GM18517 (cell line): ENCODE measurements around the gene SPHK2.
A peak's percentile ranks its signal among the peaks of the same experiment; 100 is the strongest.
"Not testable (repeated sequence)": the region's sequence is repeated elsewhere in the genome, so short reads cannot be mapped to it uniquely, and the experiment has no call there.

Experiments used
- ATAC-seq: cut with Tn5 transposase; IDR thresholded peaks from one replicate; pipeline ENCODE4 v1.9.1; 2021; ENCODE audit warnings: mild to moderate bottlenecking, moderate library complexity; ENCODE audit not compliant: unreplicated experiment

SPHK2 gene

GRCh38 chr19:48656840-48657474 lies 37.7 kb downstream of the SPHK2 start:
- ATAC-seq: no peak

GRCh38 chr19:48657828-48658227 lies 38.5 kb downstream of the SPHK2 start:
- not testable (repeated sequence) for ATAC-seq

DNA sequence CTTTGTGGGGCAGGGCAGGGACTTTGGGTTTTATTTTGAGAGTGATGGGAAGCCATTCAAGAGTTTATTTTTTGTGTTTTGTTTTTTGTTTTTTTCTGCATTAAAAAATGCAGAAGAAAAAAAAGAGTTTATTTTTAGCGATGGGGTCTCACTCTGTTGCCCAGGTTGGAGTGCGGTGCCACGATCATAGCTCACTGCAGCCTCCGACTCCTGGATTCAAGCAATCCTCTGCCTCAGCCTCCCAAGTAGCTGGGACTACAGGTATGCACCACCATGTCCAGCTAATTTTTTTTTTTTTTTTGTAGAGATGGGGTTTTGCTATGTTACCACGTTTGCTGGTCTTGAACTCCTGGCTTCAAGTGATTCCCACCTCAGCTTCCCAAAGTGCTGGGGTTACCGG lies 39.2 kb downstream of the SPHK2 start:
- no peak for ATAC-seq

- ATAC-seq: no peak
These were observed 40.5 kb downstream of the SPHK2 start for GRCh38 chr19:48659768-48660167.

DNA sequence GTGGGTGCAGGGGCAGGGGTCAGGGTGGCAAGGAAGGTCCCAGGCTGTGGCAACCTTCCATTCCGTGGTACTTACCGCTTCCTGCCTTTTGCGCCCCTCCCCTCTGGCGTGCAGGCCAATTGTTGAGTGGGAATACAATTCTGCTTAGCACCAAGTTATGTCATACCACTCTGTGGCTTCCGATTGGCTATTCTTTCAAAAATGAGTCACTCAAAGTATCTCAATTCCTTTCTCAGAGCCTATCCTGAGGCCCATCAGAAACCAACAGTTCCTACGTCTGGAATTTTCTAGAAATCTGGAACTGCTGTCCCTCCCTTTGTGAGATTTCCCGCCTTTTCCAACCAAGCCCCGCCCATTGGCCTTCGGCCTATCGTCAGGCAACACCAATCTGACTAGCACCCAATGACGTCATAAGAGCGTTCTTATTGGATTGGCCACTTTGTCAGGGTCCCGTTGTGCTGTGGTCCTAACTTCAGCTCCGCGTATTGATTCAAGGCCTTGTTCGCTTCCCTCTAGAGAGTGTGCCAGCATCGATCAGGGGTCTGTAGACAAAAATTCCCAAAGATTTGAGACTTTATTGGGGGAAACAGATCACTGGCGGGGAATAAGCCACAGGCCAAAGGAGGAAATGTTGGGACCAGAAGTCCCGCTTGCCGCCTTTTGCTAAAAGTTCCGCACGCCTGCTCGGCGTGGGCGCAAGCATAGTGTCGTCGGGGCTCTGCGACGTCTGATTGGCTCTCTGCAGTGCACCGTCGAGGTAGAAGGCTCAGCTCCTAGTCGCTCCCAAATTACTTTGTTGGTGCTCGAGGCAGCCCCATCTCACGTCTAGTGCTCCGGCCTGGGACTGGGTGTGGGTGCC lies 41.8 kb downstream of the SPHK2 start:
- ATAC-seq: peak; percentile 85

GRCh38 chr19:48661711-48662090 lies 42.4 kb downstream of the SPHK2 start:
- ATAC-seq: no peak

- ATAC-seq: no peak
These were observed 44.4 kb downstream of the SPHK2 start for GRCh38 chr19:48663667-48664066.

GRCh38 chr19:48664476-48664875 lies 45.2 kb downstream of the SPHK2 start:
- ATAC-seq: no peak

DNA sequence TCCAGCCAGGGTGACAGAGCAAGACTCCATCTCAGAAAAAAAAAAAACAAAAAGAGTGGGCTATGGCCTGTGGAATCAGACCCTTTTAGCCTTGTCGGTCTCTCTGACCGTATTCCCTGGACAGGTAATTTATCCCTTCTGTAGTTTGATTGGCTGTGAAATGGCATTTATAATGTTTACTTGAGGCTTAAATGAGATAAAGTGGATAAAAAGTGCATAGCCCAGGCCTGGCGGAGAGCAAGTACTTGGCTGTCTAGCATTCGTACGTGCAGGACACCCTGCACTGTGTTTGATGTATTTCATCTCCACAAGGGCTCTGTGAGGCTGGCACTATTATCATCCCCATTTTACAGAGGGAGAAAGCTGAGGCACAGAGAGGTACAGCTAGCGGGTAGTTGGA lies 46.5 kb downstream of the SPHK2 start:
- ATAC-seq: no peak

DNA sequence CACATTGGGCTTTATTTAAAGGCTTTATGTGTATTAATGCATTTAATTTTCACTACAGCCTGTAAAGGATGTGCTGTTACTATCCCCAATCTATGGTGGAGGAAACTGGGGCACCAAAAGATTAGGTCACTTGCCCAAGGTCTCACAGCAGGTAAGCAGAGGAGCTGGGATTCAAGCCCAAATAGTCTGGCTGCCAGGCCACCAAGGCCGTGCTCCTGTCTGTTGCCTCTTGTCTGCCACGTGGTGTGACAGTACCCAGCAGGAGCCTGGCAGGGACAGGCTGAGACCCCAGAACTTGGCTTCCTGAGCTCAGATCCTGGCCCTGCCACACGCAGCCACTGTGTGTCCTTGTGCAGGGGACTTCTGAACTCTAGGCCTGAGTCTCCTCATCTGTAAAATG lies 49.0 kb downstream of the SPHK2 start:
- ATAC-seq: no peak

GRCh38 chr19:48668761-48669160 lies 49.5 kb downstream of the SPHK2 start:
- no peak for ATAC-seq

- ATAC-seq: no peak
These were observed 50.8 kb downstream of the SPHK2 start for GRCh38 chr19:48669903-48670668.

DNA sequence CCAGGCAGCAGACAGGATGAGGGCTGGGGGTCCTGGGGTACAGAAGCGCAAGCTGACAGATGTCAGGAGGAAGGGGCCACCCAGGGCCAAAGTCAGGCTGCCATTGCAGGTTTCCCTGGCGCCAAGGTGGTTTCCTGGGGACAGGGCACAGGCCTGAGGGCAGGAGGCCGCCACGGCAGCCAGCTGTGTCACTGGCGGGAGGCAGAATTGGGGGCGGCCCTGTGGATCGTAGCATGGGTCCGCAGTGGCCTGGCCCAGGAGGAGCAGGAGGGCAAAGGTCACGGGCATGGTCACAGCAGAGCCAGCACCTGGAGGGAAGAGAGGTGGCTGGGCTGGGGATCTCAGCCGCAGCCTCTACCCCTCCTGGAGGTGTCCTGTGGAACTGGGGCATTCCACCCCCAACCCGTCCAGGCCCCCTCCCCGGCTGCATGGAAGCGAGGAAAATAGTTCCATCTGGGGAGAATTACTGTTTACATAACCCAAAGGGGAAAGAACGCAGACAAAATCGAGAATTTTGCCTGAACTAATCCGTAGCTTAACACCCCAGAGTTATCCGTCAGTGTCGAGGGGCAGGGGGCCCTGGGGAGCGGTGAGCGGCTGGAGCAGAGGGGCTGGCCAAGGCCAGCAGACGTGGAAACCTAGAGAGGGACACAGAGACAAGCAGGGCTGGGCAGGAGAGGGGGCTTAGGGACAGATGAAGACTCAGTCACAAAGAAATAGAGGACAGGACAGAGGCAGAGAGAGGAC lies 51.6 kb downstream of the SPHK2 start:
- ATAC-seq: no peak

DNA sequence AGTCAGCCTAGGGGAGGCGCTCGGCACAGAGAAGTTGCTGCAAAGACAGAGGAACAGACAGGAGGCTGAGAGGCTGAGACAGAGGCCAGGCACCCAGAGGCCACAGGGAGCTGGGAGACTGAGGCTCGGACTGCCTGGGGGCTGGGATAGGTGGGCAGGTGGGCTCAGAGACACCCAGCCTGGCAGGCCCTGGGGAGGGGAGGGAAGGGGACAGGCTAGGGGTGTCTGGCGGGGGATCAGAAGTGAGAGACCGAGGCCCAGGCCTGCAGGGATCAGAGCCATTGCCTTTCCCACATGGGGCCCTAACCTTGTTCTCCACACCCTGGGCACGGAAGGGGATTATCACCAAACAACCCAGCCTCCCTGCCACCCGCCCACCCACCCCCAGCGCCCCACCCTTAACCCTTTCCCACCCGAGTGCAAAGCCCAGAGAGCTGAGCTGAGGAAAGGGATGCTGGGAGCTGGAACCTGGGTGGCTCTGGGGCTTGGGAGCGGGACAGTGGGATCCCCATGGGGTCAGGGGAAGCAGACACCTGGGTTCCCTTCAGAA lies 52.2 kb downstream of the SPHK2 start:
- no peak for ATAC-seq

DNA sequence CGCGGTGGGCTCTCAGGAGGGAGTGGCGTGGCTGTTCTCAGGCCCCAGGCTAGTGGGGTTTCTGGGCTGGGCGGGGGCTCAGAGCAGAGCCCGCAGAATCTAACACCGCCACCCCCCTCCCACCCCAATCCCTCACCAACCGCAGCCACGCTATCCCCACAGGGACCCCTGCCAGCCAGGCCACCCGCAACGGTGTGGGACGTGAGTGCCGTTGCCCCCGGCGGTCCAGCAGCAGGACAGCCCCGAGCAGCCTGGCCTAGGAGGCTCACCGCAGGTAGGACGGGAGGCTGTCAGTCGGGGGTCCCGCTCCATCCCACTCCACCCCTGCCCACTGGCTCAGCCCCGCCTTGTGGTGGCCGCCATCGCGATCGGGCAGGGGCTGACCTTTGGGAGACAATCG lies 53.7 kb downstream of the SPHK2 start, which contains the start of gene NTN5:
TSS of gene NTN5 (minus strand) at position 24 of the 400 bp plus-strand sequence. CDS start 2,031 bp downstream, outside the sequence.
- ATAC-seq: no peak

GRCh38 chr19:48673436-48674100 lies 54.3 kb downstream of the SPHK2 start:
- ATAC-seq: no peak

- no peak for ATAC-seq
These were observed 55.0 kb downstream of the SPHK2 start for GRCh38 chr19:48674216-48674809.

DNA sequence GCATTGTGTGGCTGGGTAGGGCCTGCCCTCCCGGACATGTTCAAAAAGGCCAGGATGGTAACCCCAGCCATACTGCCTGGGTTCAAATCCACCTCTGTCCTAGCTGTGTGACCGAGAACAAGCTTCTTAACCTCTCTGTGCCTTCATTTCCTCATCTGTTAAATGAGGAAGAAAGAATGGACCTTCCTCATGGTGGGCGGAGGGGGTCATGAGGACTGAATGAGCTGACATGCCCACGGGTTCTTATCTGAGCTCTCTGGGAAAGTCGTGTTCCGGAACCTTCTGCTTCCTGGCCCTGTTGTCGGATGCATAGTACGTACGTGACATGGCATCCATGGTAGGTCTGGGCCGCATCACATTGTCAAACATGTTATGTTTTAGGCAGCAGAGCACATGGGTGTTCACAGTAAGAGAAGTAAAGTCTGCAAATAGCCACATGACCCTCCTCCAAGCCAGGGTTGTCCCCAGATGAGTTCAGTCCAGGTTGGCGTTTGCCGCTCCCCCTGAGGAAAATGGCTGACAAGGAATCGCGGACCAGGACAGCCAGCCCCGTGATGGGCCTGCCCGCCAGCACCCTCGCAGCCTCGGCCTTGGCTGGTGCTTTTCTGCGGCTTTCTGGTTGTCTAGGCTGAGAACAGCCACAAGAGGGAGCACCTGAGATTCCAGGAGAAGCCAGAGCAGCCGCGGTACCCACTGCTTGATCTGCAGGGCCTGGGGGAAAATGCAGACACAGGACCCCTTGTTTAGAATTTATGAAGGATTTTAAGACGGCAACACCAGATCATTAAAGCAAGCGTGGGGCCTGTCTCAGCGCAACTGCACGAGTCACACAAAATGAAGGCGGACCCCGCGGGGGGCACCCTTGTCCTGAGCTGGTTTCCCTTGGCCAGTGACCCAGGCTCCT lies 55.9 kb downstream of the SPHK2 start:
- ATAC-seq: no peak

- ATAC-seq: no peak
These were observed 57.2 kb downstream of the SPHK2 start for GRCh38 chr19:48676487-48676886.
